Measurements from ENCODE around the gene MRO. TPM values are rescaled to one million over a fixed set of nuclear protein-coding genes. Genes with fewer than 3 reads are reported as not detected.

Gene MRO
- total and polyA plus RNA-seq, 11 donors: 0.19 to 6.9 (median 1.6) TPM

DNA sequence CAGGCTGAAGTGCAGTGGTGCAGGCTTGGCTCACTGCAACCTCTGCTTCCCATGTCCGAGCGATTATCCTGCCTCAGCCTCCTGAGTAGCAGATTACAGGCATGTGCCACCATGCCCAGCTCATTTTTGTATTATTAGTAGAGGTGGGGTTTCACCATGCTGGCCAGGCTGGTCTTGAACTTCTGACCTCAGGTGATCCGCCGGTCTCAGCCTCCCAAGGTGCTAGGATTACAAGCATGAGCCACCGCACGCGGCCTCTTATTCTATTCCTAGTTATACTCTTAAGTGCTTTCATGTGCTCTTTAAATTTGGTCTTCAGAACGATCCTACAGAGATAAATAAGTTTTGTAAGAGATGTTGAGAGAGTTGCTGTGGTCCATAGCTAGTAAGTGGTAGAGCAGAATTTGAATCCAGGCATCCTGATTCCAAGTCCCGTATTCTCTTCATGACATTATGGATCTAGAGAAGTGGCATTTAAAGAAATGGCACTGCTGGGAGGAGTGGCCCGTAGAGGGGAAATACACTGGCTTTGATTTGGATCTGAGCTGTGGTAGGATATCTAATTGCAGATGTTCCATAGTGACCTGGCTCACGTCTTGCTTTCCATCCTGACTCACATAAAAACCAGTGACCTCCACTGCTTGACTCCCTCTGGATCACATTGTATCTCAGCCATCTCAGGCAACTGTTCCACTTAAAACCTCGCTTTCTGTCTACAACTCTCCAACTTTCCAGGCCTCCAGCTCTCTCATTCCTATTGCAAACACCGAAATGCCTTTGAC is 36.4 kb upstream of the MRO start:
- Histone ChIP-seq H3K4me3 (no peak overlapping the region), H3K4me1 (peaks cover 0 to 30% (median 0%) of the 10 kb centered on the region in 12 donors), H3K9me3 (no peaks in the 10 kb centered on the region), H3K36me3 (no peaks in the 10 kb centered on the region), H3K27me3 (no peaks in the 10 kb centered on the region), H3K27ac (no peak overlapping the region)
- TF ChIP-seq POLR2A (IDR thresholded peaks at IDR 0.05): no peak
- TF ChIP-seq, protein P1, sequence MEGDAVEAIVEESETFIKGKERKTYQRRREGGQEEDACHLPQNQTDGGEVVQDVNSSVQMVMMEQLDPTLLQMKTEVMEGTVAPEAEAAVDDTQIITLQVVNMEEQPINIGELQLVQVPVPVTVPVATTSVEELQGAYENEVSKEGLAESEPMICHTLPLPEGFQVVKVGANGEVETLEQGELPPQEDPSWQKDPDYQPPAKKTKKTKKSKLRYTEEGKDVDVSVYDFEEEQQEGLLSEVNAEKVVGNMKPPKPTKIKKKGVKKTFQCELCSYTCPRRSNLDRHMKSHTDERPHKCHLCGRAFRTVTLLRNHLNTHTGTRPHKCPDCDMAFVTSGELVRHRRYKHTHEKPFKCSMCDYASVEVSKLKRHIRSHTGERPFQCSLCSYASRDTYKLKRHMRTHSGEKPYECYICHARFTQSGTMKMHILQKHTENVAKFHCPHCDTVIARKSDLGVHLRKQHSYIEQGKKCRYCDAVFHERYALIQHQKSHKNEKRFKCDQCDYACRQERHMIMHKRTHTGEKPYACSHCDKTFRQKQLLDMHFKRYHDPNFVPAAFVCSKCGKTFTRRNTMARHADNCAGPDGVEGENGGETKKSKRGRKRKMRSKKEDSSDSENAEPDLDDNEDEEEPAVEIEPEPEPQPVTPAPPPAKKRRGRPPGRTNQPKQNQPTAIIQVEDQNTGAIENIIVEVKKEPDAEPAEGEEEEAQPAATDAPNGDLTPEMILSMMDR (IDR thresholded peaks at IDR 0.05): no peak
- WGBS, 4 donors: 86 to 90% (median 88%) methylated on average over 13 of the region's 13 CpGs
- no peak for DNase-seq
- no peak for ATAC-seq
- intact Hi-C loops (cut with DNase I): no loop called here

DNA sequence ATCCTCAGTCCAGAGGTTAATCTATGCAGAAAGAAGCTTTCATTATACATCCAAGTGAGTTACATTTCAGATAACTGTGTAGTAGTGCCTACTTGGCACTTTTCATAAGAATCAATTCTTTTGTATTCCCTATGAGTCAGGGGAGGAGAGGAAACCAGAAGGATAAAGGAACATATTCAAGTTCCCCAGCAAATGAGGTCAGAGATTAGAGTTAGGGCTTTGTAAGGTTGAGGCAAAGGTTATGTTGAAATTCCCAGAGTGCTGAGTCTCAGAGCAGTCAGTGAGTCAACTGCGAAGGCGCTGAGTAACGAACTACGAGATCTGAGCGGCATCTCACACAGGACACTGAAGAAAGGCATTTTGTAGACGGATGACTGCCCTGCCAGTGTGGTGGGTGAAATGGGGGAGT is 34.1 kb upstream of the MRO start:
- Histone ChIP-seq H3K4me1 (peaks cover 0 to 46% (median 0%) of the 10 kb centered on the region in 12 donors), H3K27ac (peak overlapping the region in 1 of 12 donors; percentile 87), H3K27me3 (no peaks in the 10 kb centered on the region), H3K4me3 (no peak overlapping the region), H3K9me3 (no peaks in the 10 kb centered on the region), H3K36me3 (no peaks in the 10 kb centered on the region)
- ATAC-seq (peak in 3 of 4 donors; percentile 48 to 82 (median 74)), DNase-seq (peak in 1 of 5 donors; percentile 46)
- WGBS, 4 donors: 49 to 74% (median 60%) methylated on average over 6 of the region's 6 CpGs
- intact Hi-C loops (cut with DNase I): no loop called here
- TF ChIP-seq POLR2A (IDR thresholded peaks at IDR 0.05): no peak
- TF ChIP-seq, protein P1 (IDR thresholded peaks at IDR 0.05): no peak

DNA sequence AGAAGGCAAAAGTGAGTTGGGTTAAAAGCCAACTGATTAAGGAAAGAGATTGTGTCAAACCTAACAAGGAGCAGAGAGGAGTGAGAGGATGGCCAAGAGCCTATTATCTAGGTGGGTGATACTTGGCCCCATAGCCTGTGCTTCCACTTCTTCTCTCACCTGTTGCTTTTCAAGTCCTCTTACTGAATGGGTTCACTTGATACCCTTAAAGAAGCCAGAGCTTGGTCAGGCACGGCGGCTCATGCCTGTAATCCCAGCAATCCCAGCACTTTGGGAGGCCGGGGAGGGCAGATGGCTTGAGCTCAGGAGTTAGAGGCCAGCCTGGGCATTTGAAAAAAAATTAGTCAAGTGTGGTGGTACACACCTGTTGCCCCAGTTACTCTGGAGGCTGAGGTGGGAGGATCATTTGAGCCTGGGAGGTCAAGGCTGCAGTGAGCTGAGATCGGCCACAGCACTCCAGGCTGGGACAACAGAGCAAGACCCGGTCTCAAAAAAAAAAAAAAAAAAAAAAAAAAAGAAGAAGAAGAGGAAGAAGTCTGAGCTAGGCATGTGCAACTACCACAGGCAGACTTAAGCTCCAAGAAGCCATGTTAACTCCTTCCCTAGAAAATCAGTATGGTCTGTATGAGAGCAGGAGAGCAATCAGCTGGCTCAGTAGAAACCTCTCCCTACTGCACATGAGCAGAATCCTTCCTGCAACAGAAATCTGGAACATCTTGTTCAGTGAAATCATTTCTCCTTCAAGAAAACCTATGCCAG is 30.7 kb upstream of the MRO start:
- 90 to 94% (median 94%) methylated on average over 5 of the region's 5 CpGs for WGBS, 4 donors
- ATAC-seq (no peak), DNase-seq (no peak)
- no peaks in the 10 kb centered on the region for H3K9me3 ChIP-seq
- intact Hi-C loops (cut with DNase I): no loop called here
- peaks cover 0 to 63% (median 8%) of the 10 kb centered on the region in 12 donors for H3K4me1 ChIP-seq
- peak overlapping the region in 1 of 12 donors; percentile 84 for H3K27ac ChIP-seq
- no peaks in the 10 kb centered on the region for H3K27me3 ChIP-seq
- H3K36me3 ChIP-seq: no peaks in the 10 kb centered on the region
- TF ChIP-seq POLR2A (IDR thresholded peaks at IDR 0.05): no peak
- TF ChIP-seq, protein P1 (IDR thresholded peaks at IDR 0.05): no peak
- no peak overlapping the region for H3K4me3 ChIP-seq

DNA sequence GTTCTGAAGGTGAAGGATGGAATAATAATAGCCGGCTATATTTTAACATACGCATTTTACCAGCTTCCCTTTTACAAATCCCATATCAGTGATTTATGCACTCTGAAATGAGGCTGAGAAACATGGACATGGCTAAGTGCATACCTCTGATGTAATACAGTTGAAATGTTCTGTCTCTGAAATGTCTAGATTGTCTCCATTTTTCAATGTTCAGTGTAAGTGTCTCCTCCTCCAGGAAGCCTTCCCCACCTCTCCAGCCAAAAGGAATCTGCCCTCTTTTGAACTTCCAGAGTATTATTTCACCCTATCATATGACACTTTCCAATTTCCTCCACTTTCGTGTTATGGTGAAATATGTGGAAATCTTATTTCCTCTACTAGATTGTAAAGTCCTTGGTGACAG is 29.6 kb upstream of the MRO start:
- no peaks in the 10 kb centered on the region for H3K36me3 ChIP-seq
- no peak for DNase-seq
- H3K4me3 ChIP-seq: no peak overlapping the region
- TF ChIP-seq, protein P1 (IDR thresholded peaks at IDR 0.05): no peak
- TF ChIP-seq POLR2A (IDR thresholded peaks at IDR 0.05): no peak
- WGBS, 4 donors: 26 to 42% (median 34%) methylated on average over 3 of the region's 3 CpGs
- H3K4me1 ChIP-seq: peaks cover 0 to 61% (median 11%) of the 10 kb centered on the region in 12 donors
- intact Hi-C loops (cut with DNase I): no loop called here
- no peaks in the 10 kb centered on the region for H3K27me3 ChIP-seq
- ATAC-seq: no peak
- H3K9me3 ChIP-seq: no peaks in the 10 kb centered on the region
- H3K27ac ChIP-seq: peak overlapping the region in 1 of 12 donors; percentile 84
